HepG2 (cell line): ENCODE results near the gene TNFSF13. TPM values are rescaled to one million over a fixed set of nuclear protein-coding genes. Genes with fewer than 3 reads are reported as not detected.

Experiments
- CBX5 ChIP-seq: sonication (generic); formaldehyde crosslinking; IDR thresholded peaks from 2 replicates; pipeline ENCODE4 v1.4.0; 2020; ENCODE audit warnings: missing genetic modification reagents, borderline replicate concordance
- KIAA2018 ChIP-seq: sonication (generic); formaldehyde crosslinking; IDR thresholded peaks from 2 replicates; pipeline ENCODE4 v1.5.0; 2020; ENCODE audit warnings: mild to moderate bottlenecking, missing genetic modification reagents, borderline replicate concordance
- NCOA5 ChIP-seq: sonication (generic); formaldehyde crosslinking; IDR thresholded peaks from 2 replicates; pipeline ENCODE4 v1.4.0; 2020; ENCODE audit warnings: missing genetic modification reagents
- PRPF4 ChIP-seq: fragments of 200-400 bp; formaldehyde crosslinking; IDR thresholded peaks from 2 replicates; pipeline ENCODE4 v1.6.1; 2016; ENCODE audit warnings: low read length, low read depth; ENCODE audit not compliant: poor library complexity, severe bottlenecking
- REST ChIP-seq, 2 experiments: IDR thresholded peaks; 2 replicates each; pipeline ENCODE4 v1.6.1; 2011 to 2012; ENCODE audit warnings: low read length in 2 of 2, borderline replicate concordance in 1 of 2, low read depth in 1 of 2, mild to moderate bottlenecking in 1 of 2, moderate library complexity in 1 of 2
- SALL2 ChIP-seq: sonication (generic); formaldehyde crosslinking; IDR thresholded peaks from 2 replicates; pipeline ENCODE4 v1.8.1; 2023; ENCODE audit warnings: mild to moderate bottlenecking, missing genetic modification reagents, inconsistent platforms
- ZNF280B ChIP-seq: sonication (generic); formaldehyde crosslinking; IDR thresholded peaks from 2 replicates; pipeline ENCODE4 v1.5.0; 2020; ENCODE audit warnings: missing genetic modification reagents, mild to moderate bottlenecking, borderline replicate concordance
- ZNF451 ChIP-seq: sonication (generic); formaldehyde crosslinking; IDR thresholded peaks from 2 replicates; pipeline ENCODE4 v1.5.0; 2020; ENCODE audit warnings: mild to moderate bottlenecking, missing genetic modification reagents
- polyA plus RNA-seq, 8 experiments: library from polyadenylated mRNA; depleted of rRNA in 3 of 8; stranded (reverse) in 7 of 8; unstranded in 1 of 8; fragments of >200 nt; fragmentation: Illumina TruSeq in 4 of 8; extraction: Trizol in 4 of 8; gene quantifications; 2 replicates each; pipeline versions ENCODE4 v1.2.1 to v1.2.3, GENCODE V29; 2011 to 2016; ENCODE audit warnings: low read depth in 4 of 8, missing spikeins in 1 of 8, mixed read lengths in 1 of 8; ENCODE audit not compliant: insufficient read depth in 1 of 8
- total RNA-seq, 5 experiments: library from RNA; depleted of rRNA; stranded (reverse); fragments of >200 nt; fragmentation: Illumina TruSeq; extraction: Trizol; gene quantifications; 2 replicates each; pipeline ENCODE4 v1.2.3, GENCODE V29; 2016; ENCODE audit warnings: low read depth in 1 of 5
- TF ChIP-seq, protein P1 (sequence below): IDR thresholded peaks from 2 replicates; pipeline ENCODE4 v1.6.1; 2016

Gene TNFSF13
- total and polyA plus RNA-seq, 2 of the 13 experiments (the other 11 are each of a cell fraction or from before 2014, with no cell fraction given): 2.5 to 3.3 TPM

GRCh38 chr17:7579001-7579833 lies 20.7 kb downstream of the TNFSF13 start, which contains the start of gene CD68 (continued):
- TF ChIP-seq KIAA2018 (CRISPR knock-in tag) (no peak), NCOA5 (peak; percentile 97; the same call in 1 of the 2 replicates), REST (IDR thresholded peaks at IDR 0.05; ENCODE audit: borderline replicate concordance in 1 of 2, low read depth in 1 of 2, low read length in 2 of 2) (peak in 1 of 2 experiments; percentile 5; a peak in 1 of 4 replicates), ZNF280B (CRISPR knock-in tag) (no peak), ZNF451 (peak; percentile 87; the same call in 1 of the 2 replicates), CBX5 (CRISPR knock-in tag) (peak; percentile 79; the same call in 1 of the 2 replicates), PRPF4 (no peak), SALL2 (CRISPR knock-in tag) (0 out of 2 replicates have a peak, but pooled peaks have one; percentile 46)
- TF ChIP-seq, protein P1, sequence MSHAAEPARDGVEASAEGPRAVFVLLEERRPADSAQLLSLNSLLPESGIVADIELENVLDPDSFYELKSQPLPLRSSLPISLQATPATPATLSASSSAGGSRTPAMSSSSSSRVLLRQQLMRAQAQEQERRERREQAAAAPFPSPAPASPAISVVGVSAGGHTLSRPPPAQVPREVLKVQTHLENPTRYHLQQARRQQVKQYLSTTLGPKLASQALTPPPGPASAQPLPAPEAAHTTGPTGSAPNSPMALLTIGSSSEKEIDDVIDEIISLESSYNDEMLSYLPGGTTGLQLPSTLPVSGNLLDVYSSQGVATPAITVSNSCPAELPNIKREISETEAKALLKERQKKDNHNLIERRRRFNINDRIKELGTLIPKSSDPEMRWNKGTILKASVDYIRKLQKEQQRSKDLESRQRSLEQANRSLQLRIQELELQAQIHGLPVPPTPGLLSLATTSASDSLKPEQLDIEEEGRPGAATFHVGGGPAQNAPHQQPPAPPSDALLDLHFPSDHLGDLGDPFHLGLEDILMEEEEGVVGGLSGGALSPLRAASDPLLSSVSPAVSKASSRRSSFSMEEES: peak; percentile 90
